IPS-15b (cell line): ENCODE measurements around the gene CCDC9.
"Not testable (repeated sequence)": the region's sequence is repeated elsewhere in the genome, so short reads cannot be mapped to it uniquely, and the experiment has no call there.

ENCODE experiments used
- H3K27me3 ChIP-seq: one replicate; pipeline ENCODE4 v1.6.1; 2013; ENCODE audit warnings: low read length; ENCODE audit not compliant: control insufficient read depth, insufficient read depth
- H3K36me3 ChIP-seq: one replicate; pipeline ENCODE4 v1.6.1; 2013; ENCODE audit warnings: low read length; ENCODE audit not compliant: control insufficient read depth, insufficient read depth
- H3K4me1 ChIP-seq: one replicate; pipeline ENCODE4 v1.6.1; 2013; ENCODE audit warnings: mild to moderate bottlenecking, low read length; ENCODE audit not compliant: control insufficient read depth, insufficient read depth
- H3K4me3 ChIP-seq: one replicate; pipeline ENCODE4 v1.5.1; 2013; ENCODE audit warnings: low read depth, low read length
- H3K9ac ChIP-seq: one replicate; pipeline ENCODE4 v1.6.1; 2013; ENCODE audit warnings: low read depth, mild to moderate bottlenecking, low read length
- H3K9me3 ChIP-seq: one replicate; pipeline ENCODE4 v1.6.1; 2013; ENCODE audit warnings: mild to moderate bottlenecking, low read length; ENCODE audit not compliant: control insufficient read depth, insufficient read depth

Gene CCDC9

GRCh38 chr19:47284324-47284899 is 28.1 kb downstream of the CCDC9 start:
- H3K9ac ChIP-seq = no peak overlapping the region
- no peaks in the 10 kb centered on the region for H3K4me1 ChIP-seq
- H3K27me3 ChIP-seq = no peaks in the 10 kb centered on the region
- no peaks in the 10 kb centered on the region for H3K36me3 ChIP-seq
- no peak overlapping the region for H3K4me3 ChIP-seq
- no peaks in the 10 kb centered on the region for H3K9me3 ChIP-seq

DNA sequence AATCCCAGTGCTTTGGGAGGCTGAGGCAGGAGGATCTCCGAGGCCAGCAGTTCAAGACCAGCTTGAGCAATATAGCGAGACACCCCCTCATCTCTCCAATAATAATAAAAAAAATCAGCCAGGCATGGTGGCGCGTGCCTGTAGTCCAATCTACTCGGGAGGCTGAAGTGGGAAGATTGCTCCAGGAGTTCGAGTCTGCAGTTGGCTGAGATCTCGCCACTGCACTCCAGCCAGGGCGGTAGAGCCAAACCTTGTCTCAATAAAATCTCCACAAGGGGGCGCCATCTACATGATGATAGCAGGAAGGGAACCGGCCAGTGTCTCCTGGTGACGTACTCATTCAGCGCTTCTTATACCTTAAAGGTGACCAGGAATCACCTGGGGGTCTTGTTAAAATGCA is 39.7 kb downstream of the CCDC9 start:
- H3K9ac ChIP-seq = no peak overlapping the region

DNA sequence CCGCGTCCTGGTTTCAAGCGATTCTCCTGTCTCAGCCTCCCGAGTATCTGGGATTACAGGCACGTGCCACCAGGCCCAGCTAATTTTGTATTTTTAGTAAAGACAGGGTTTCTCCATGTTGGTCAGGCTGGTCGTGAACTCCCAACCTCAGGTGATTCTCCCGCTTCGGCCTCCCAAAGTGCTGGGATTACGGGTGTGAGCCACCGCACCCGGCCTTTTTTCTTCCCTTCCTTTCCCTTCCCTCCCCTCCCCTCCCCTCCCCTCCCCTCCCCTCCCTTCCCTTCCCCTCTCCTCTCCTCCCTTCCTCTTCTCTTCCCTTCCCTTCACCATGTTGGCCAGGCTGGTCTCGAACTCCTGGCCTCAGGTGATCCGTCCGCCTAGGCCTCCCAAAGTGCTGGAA is 44.5 kb downstream of the CCDC9 start:
- H3K4me1 ChIP-seq, H3K27me3 ChIP-seq, H3K9ac ChIP-seq, H3K36me3 ChIP-seq, H3K9me3 ChIP-seq, H3K4me3 ChIP-seq: not testable (repeated sequence)

More for the DNA sequence above, 39.7 kb downstream of the CCDC9 start:
- H3K9me3 ChIP-seq = no peaks in the 10 kb centered on the region
- H3K4me3 ChIP-seq = no peak overlapping the region
- no peaks in the 10 kb centered on the region for H3K27me3 ChIP-seq
- no peaks in the 10 kb centered on the region for H3K36me3 ChIP-seq
- H3K4me1 ChIP-seq = peaks cover 2% of the 10 kb centered on the region

GRCh38 chr19:47302249-47302648 is 45.9 kb downstream of the CCDC9 start:
- H3K27me3 ChIP-seq = no peaks in the 10 kb centered on the region
- peaks cover 2% of the 10 kb centered on the region for H3K4me1 ChIP-seq
- no peak overlapping the region for H3K4me3 ChIP-seq
- H3K36me3 ChIP-seq = no peaks in the 10 kb centered on the region
- H3K9me3 ChIP-seq = no peaks in the 10 kb centered on the region
- H3K9ac ChIP-seq = no peak overlapping the region

GRCh38 chr19:47303966-47304365 is 47.6 kb downstream of the CCDC9 start:
- no peaks in the 10 kb centered on the region for H3K27me3 ChIP-seq
- no peaks in the 10 kb centered on the region for H3K36me3 ChIP-seq
- peaks cover 2% of the 10 kb centered on the region for H3K4me1 ChIP-seq
- H3K9ac ChIP-seq = no peak overlapping the region
- no peaks in the 10 kb centered on the region for H3K9me3 ChIP-seq
- no peak overlapping the region for H3K4me3 ChIP-seq

DNA sequence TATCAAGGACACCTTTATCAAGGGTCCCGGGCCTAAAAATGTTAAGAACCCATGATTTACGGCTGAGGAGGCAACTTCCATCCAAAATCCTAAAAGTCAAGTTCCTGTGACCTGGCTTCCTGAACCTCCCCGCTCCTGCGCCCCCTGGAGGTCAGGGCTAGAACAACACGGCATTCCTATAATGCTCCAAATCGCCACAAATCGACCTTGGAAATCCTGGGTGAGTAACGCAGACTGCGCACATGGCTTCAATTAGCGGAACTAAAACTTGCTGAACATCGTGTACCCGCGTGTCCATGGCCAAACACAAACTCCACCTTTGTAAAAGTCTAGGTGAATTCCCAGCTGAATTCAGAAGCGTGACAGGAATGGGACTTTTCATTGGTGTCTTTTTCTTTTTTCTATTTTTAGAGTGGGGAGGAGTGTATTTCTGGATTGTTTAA is 49.0 kb downstream of the CCDC9 start:
- no peak overlapping the region for H3K9ac ChIP-seq
- H3K4me3 ChIP-seq = peak overlapping the region; percentile 9
- no peaks in the 10 kb centered on the region for H3K4me1 ChIP-seq
- no peaks in the 10 kb centered on the region for H3K27me3 ChIP-seq
- no peaks in the 10 kb centered on the region for H3K36me3 ChIP-seq
- no peaks in the 10 kb centered on the region for H3K9me3 ChIP-seq

DNA sequence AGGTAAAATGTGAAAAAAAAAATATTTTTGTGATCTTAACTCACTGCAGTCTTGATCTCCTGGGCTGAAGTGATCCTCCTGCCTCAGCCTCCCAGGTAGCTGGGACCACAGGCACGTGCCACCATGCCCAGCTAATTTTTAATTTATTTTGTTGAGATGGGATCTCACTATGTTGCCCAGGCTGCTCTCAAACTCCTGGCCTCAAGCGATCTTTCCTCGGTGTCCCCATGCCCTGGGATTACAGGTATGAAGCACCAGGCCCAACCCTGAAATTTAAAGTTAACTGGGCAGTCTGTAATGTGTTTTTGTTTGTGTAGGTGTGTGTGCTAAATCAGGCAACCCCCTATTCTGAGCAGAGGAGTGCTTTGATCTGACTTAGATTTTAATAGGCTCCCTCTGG is 50.0 kb downstream of the CCDC9 start:
- Histone ChIP-seq H3K9ac (no peak overlapping the region), H3K4me1 (no peaks in the 10 kb centered on the region), H3K9me3 (no peaks in the 10 kb centered on the region), H3K36me3 (no peaks in the 10 kb centered on the region), H3K27me3 (no peaks in the 10 kb centered on the region), H3K4me3 (no peak overlapping the region)

DNA sequence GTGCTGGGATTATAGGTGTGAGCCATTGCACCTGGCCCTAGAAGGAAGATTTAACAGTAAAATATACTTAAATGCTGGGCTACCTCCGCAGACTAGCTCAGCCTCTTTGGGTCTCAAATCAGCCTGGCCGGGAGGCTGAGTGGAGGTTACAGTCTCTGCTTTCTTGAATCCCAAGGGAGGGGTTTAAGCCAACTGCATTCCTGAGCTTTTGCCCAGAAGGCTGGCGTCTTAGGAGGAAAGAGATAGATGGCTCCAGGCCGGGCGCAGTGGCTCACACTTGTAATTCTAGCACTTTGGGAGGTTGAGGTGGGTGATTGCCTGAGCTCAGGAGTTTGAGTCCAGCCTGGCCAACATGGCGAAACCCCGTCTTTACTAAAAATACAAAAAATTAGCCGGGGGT is 52.7 kb downstream of the CCDC9 start:
- Histone ChIP-seq H3K27me3 (no peaks in the 10 kb centered on the region), H3K9me3 (no peaks in the 10 kb centered on the region), H3K9ac (no peak overlapping the region), H3K4me1 (no peaks in the 10 kb centered on the region), H3K4me3 (no peak overlapping the region), H3K36me3 (no peaks in the 10 kb centered on the region)

- Histone ChIP-seq H3K9ac (no peak within 1 kb of the TSS), H3K4me1 (no peaks in the 10 kb centered on the region), H3K27me3 (no peaks in the 10 kb centered on the region), H3K9me3 (no peaks in the 10 kb centered on the region), H3K36me3 (no peaks in the 10 kb centered on the region), H3K4me3 (no peak within 1 kb of the TSS)
Observed at GRCh38 chr19:47309608-47310007, 53.3 kb downstream of the CCDC9 start, which contains the start of gene C5AR1. TSS of gene C5AR1 (plus strand) at chr19:47309861. CDS start at chr19:47309896, 35 bp downstream.

DNA sequence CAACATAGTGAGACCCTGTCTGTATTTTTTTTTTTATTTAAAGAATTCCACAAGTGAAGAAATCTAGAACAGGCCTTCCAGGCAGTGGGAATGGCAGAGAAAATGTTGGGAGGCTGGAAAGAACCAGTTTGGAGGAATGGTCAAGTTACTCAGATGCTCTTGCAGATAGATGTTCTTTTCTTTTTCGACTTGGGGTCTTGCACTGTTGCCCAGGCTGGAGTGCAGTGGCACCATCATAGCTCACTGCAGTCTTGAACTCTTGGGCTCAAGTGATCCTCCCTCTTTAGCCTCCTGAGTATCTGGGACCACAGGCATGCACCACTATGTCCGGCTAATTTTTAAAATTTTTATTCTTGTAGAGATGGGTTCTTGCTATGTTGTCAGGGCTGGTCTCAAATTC is 54.0 kb downstream of the CCDC9 start:
- no peaks in the 10 kb centered on the region for H3K27me3 ChIP-seq
- no peak overlapping the region for H3K4me3 ChIP-seq
- H3K36me3 ChIP-seq = no peaks in the 10 kb centered on the region
- H3K4me1 ChIP-seq = no peaks in the 10 kb centered on the region
- no peaks in the 10 kb centered on the region for H3K9me3 ChIP-seq
- H3K9ac ChIP-seq = no peak overlapping the region

DNA sequence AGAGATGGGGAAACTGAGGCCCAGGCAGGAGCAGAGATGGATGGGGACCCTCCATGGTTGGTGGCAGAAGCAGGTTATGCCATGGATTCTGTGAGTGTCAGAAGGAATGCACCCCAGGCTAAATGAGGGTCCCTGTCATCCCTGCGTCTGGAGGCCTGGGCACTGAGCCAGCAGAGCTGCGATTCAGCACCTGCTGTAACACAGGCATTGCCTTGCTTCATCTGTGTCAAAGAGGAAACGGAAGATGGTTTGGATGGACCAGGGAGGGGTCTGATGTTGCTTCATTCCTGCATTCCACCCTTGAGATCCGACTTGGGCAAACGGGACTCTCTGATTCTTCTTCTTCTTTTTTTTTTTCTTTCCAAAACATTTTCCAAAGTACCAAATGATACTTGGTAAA is 54.5 kb downstream of the CCDC9 start:
- H3K9me3 ChIP-seq = no peaks in the 10 kb centered on the region
- H3K36me3 ChIP-seq = no peaks in the 10 kb centered on the region
- no peaks in the 10 kb centered on the region for H3K27me3 ChIP-seq
- H3K9ac ChIP-seq = no peak overlapping the region
- H3K4me3 ChIP-seq = no peak overlapping the region
- peaks cover 2% of the 10 kb centered on the region for H3K4me1 ChIP-seq

GRCh38 chr19:47312366-47313006 is 56.2 kb downstream of the CCDC9 start:
- Histone ChIP-seq H3K4me3 (no peak overlapping the region), H3K36me3 (no peaks in the 10 kb centered on the region), H3K9me3 (no peaks in the 10 kb centered on the region), H3K27me3 (no peaks in the 10 kb centered on the region), H3K4me1 (peaks cover 2% of the 10 kb centered on the region), H3K9ac (no peak overlapping the region)
